H1 (cell line): ENCODE measurements around the gene CYP1B1. TPM values are rescaled to one million over a fixed set of nuclear protein-coding genes. Genes with fewer than 3 reads are reported as not detected.

Source experiments
- CTCF ChIA-PET: fragments of 300-600 bp; sonication (Branson Sonifier 250); formaldehyde crosslinking; loops from one replicate; lab custom pipeline; 2021; ENCODE audit not compliant: partially characterized antibody; lab: Charles Lee
- POLR2A ChIA-PET: fragments of 300-600 bp; sonication (Branson Sonifier 250); formaldehyde crosslinking; loops from one replicate; lab custom pipeline; 2021; ENCODE audit warnings: inconsistent platforms; ENCODE audit not compliant: partially characterized antibody; lab: Charles Lee
- DNase-seq, 2 experiments: peaks; one replicate each; pipeline versions ENCODE4 v3.0.0 to v3.0.0-alpha.2; 2010 to 2022; ENCODE audit warnings: low spot score in 2 of 2, low read depth in 1 of 2, mixed read lengths in 1 of 2
- FAIRE-seq: peaks from 2 replicates; lab custom pipeline; 2011; peaks lifted over from hg19 to GRCh38; lab: Jason Lieb, UNC
- H2AFZ ChIP-seq: 2 replicates; pipeline ENCODE4 v1.8.1; 2012; ENCODE audit warnings: low read length, inconsistent platforms
- H2AK5ac ChIP-seq: 2 replicates; pipeline ENCODE4 v1.6.1; 2013; ENCODE audit warnings: low read depth, low read length
- H2BK120ac ChIP-seq: replicated peaks from 2 replicates; pipeline ENCODE3; 2013; ENCODE audit warnings: low read depth, low read length, inconsistent platforms
- H2BK12ac ChIP-seq: 2 replicates; pipeline ENCODE4 v1.6.1; 2013; ENCODE audit warnings: low read depth, low read length
- H2BK15ac ChIP-seq: 2 replicates; pipeline ENCODE4 v1.6.1; 2013; ENCODE audit warnings: low read length
- H2BK20ac ChIP-seq: 2 replicates; pipeline ENCODE4 v1.6.1; 2013; ENCODE audit warnings: low read length
- H2BK5ac ChIP-seq: 2 replicates; pipeline ENCODE4 v1.6.1; 2013; ENCODE audit warnings: low read depth, low read length
- H3K14ac ChIP-seq: 2 replicates; pipeline ENCODE4 v1.6.1; 2013; ENCODE audit warnings: inconsistent platforms; ENCODE audit not compliant: insufficient read length
- H3K18ac ChIP-seq: 2 replicates; pipeline ENCODE4 v1.6.1; 2013; ENCODE audit warnings: low read length; ENCODE audit errors: extremely low read depth
- H3K23ac ChIP-seq: 2 replicates; pipeline ENCODE4 v1.6.1; 2013; ENCODE audit warnings: inconsistent platforms; ENCODE audit not compliant: insufficient read length
- H3K23me2 ChIP-seq: 2 replicates; pipeline ENCODE4 v1.6.1; 2013; ENCODE audit warnings: low read depth, low read length
- H3K27ac ChIP-seq: 2 replicates; pipeline ENCODE4 v1.6.1; 2011; ENCODE audit warnings: low read depth, low read length, inconsistent platforms
- H3K27me3 ChIP-seq, 4 experiments: replicated peaks in 1 of 4; 1 replicate in 1 of 4; 2 replicates in 3 of 4; pipeline versions ENCODE4 v1.6.1 to v1.8.1; 2011 to 2013; ENCODE audit warnings: low read length in 3 of 4, mild to moderate bottlenecking in 3 of 4, inconsistent platforms in 2 of 4, mixed read lengths in 2 of 4, moderate library complexity in 1 of 4; ENCODE audit not compliant: control insufficient read depth in 3 of 4, insufficient read depth in 3 of 4; ENCODE audit errors: extremely low read depth in 1 of 4
- H3K36me3 ChIP-seq, 4 experiments: 2 replicates each; pipeline versions ENCODE4 v1.6.1 to v1.8.1; 2011 to 2013; ENCODE audit warnings: mild to moderate bottlenecking in 4 of 4, low read length in 3 of 4, moderate library complexity in 2 of 4, control low read depth in 1 of 4, inconsistent platforms in 1 of 4; ENCODE audit not compliant: insufficient read depth in 4 of 4, control insufficient read depth in 2 of 4
- H3K4ac ChIP-seq: replicated peaks from 2 replicates; pipeline ENCODE3; 2013; ENCODE audit warnings: low read length, low read depth, mixed read lengths, inconsistent platforms; ENCODE audit not compliant: insufficient read length
- H3K4me1 ChIP-seq, 4 experiments: replicated peaks in 1 of 4; 1 replicate in 1 of 4; 2 replicates in 3 of 4; pipeline versions ENCODE4 v1.6.1 to v1.8.1; 2011 to 2013; ENCODE audit warnings: low read length in 3 of 4, inconsistent platforms in 2 of 4, mixed read lengths in 1 of 4; ENCODE audit not compliant: insufficient read depth in 4 of 4, control insufficient read depth in 3 of 4
- H3K4me2 ChIP-seq, 2 experiments: 2 replicates each; pipeline versions ENCODE4 v1.6.1 to v1.8.1; 2011 to 2013; ENCODE audit warnings: low read depth in 2 of 2, low read length in 2 of 2, control low read depth in 1 of 2, inconsistent platforms in 1 of 2, mild to moderate bottlenecking in 1 of 2; ENCODE audit not compliant: insufficient read depth in 1 of 2
- H3K4me3 ChIP-seq, 4 experiments: fragments of 200-600, 300-600 bp in 1 of 4; sonication (generic), shearing (Covaris generic), sonication (Bioruptor Twin) in 1 of 4; 2 replicates each; pipeline versions ENCODE4 v1.5.1 to v1.8.1; 2011 to 2016; ENCODE audit warnings: low read length in 4 of 4, low read depth in 3 of 4, control low read depth in 2 of 4, inconsistent platforms in 2 of 4, mild to moderate bottlenecking in 2 of 4, mixed read lengths in 1 of 4, moderate library complexity in 1 of 4; ENCODE audit not compliant: insufficient read depth in 2 of 4; ENCODE audit errors: extremely low read depth in 1 of 4
- H3K56ac ChIP-seq: replicated peaks from 2 replicates; pipeline ENCODE3; 2013; ENCODE audit warnings: low read depth, mild to moderate bottlenecking, mixed read lengths, low read length, inconsistent platforms; ENCODE audit not compliant: insufficient read length
- H3K79me1 ChIP-seq: 2 replicates; pipeline ENCODE4 v1.6.1; 2013; ENCODE audit warnings: low read depth, low read length, control low read depth
- H3K79me2 ChIP-seq, 2 experiments: 2 replicates each; pipeline versions ENCODE4 v1.6.1 to v1.8.1; 2012 to 2013; ENCODE audit warnings: low read length in 2 of 2, mild to moderate bottlenecking in 2 of 2, inconsistent platforms in 1 of 2; ENCODE audit not compliant: insufficient read depth in 2 of 2, control insufficient read depth in 1 of 2
- H3K9ac ChIP-seq, 4 experiments: replicated peaks in 1 of 4; 1 replicate in 1 of 4; 2 replicates in 3 of 4; pipeline versions ENCODE4 v1.6.1 to v1.8.1; 2011 to 2013; ENCODE audit warnings: low read depth in 3 of 4, low read length in 3 of 4, control low read depth in 2 of 4, mild to moderate bottlenecking in 2 of 4, moderate library complexity in 2 of 4, inconsistent platforms in 1 of 4; ENCODE audit errors: extremely low read depth in 1 of 4
- H3K9me3 ChIP-seq, 2 experiments: 2 replicates each; pipeline versions ENCODE4 v1.6.1 to v1.8.1; 2012 to 2013; ENCODE audit warnings: mild to moderate bottlenecking in 2 of 2, moderate library complexity in 2 of 2, control low read depth in 1 of 2, inconsistent platforms in 1 of 2, low read depth in 1 of 2, low read length in 1 of 2, mixed read lengths in 1 of 2; ENCODE audit not compliant: insufficient read depth in 2 of 2
- H4K20me1 ChIP-seq, 2 experiments: replicated peaks in 1 of 2; 2 replicates each; pipeline versions ENCODE3 to v1.8.1; 2011 to 2013; ENCODE audit warnings: inconsistent platforms in 2 of 2, low read length in 2 of 2, mild to moderate bottlenecking in 1 of 2; ENCODE audit not compliant: insufficient read depth in 2 of 2, control insufficient read depth in 1 of 2
- H4K5ac ChIP-seq: 2 replicates; pipeline ENCODE4 v1.6.1; 2013; ENCODE audit warnings: low read length, low read depth, mixed read lengths, inconsistent platforms; ENCODE audit not compliant: insufficient read length
- H4K8ac ChIP-seq: 2 replicates; pipeline ENCODE4 v1.8.0; 2013; ENCODE audit warnings: mild to moderate bottlenecking, moderate library complexity, low read length, inconsistent platforms; ENCODE audit not compliant: insufficient read depth; ENCODE audit errors: extremely low read depth
- H4K91ac ChIP-seq: replicated peaks from 2 replicates; pipeline ENCODE3; 2013; ENCODE audit warnings: low read length, mixed read lengths, inconsistent platforms; ENCODE audit not compliant: insufficient read length
- CBX8 ChIP-seq: fragments of 300-800, 300-1000 bp; sonication (generic); IDR thresholded peaks from 2 replicates; pipeline ENCODE4 v1.7.1; 2016; ENCODE audit warnings: low read depth, low read length, borderline replicate concordance
- CEBPB ChIP-seq: IDR thresholded peaks from 2 replicates; pipeline ENCODE4 v1.6.1; 2012; ENCODE audit warnings: low read depth, low read length
- CREB1 ChIP-seq: IDR thresholded peaks from 2 replicates; pipeline ENCODE4 v1.6.1; 2012; ENCODE audit warnings: inconsistent platforms
- EGR1 ChIP-seq: IDR thresholded peaks from 2 replicates; pipeline ENCODE4 v1.6.1; 2011; ENCODE audit warnings: low read depth, low read length, borderline replicate concordance
- EP300 ChIP-seq, 2 experiments: IDR thresholded peaks; 1 replicate in 1 of 2; 2 replicates in 1 of 2; pipeline ENCODE4 v1.6.1; 2011 to 2012; ENCODE audit warnings: low read depth in 2 of 2, low read length in 2 of 2, mild to moderate bottlenecking in 2 of 2, borderline replicate concordance in 1 of 2, inconsistent platforms in 1 of 2, moderate library complexity in 1 of 2
- KDM4A ChIP-seq: IDR thresholded peaks from one replicate; pipeline ENCODE4 v1.7.1; 2012; ENCODE audit warnings: low read depth, mild to moderate bottlenecking, moderate library complexity, low read length, inconsistent platforms; ENCODE audit not compliant: severe bottlenecking
- KDM5A ChIP-seq: fragments of 200-600 bp; IDR thresholded peaks from 2 replicates; pipeline ENCODE4 v1.7.1; 2012; ENCODE audit warnings: mild to moderate bottlenecking, low read length, inconsistent platforms, mixed read lengths
- ZNF274 ChIP-seq: IDR thresholded peaks from 2 replicates; pipeline ENCODE4 v1.7.0; 2012; ENCODE audit warnings: low read length, borderline replicate concordance; ENCODE audit errors: extremely low read depth
- WGBS, 2 experiments: shearing (Covaris generic) in 1 of 2; methylation state at CpG; one replicate each; pipeline versions ENCODE4 v1.1.6 to v1.1.7; 2013 to 2015; ENCODE audit warnings: low lambda C conversion rate in 2 of 2, mixed read lengths in 2 of 2, inconsistent platforms in 1 of 2, low coverage in 1 of 2, missing lambda C conversion rate in 1 of 2; ENCODE audit not compliant: insufficient replicate concordance in 2 of 2, insufficient coverage in 1 of 2, insufficient read length in 1 of 2; ENCODE audit errors: extremely low coverage in 1 of 2, missing lambda C conversion rate in 1 of 2; 5-methylcytosine and 5-hydroxymethylcytosine counted together
- polyA plus RNA-seq, 7 experiments: library from polyadenylated mRNA; depleted of rRNA in 3 of 7; stranded (reverse) in 5 of 7; unstranded in 2 of 7; fragments of >200 nt in 5 of 7; fragments of 200-250 nt in 2 of 7; gene quantifications; 1 replicate in 5 of 7; 2 replicates in 1 of 7; 4 replicates in 1 of 7; pipeline versions ENCODE4 v1.2.1 to v1.2.3, GENCODE V29; 2011 to 2013; ENCODE audit warnings: missing spikeins in 2 of 7, mixed read lengths in 2 of 7
- total RNA-seq: library from RNA; stranded (reverse); fragmentation: NEBNext Ultra II Directional; extraction: Animal tissue kit (Norgen Biotek cat#: 25700); gene quantifications from 2 replicates; pipeline ENCODE4 v1.2.1, GENCODE V29; 2021
- TF ChIP-seq, protein P1 (sequence below): IDR thresholded peaks from 2 replicates; pipeline ENCODE4 v1.6.1; 2012; ENCODE audit warnings: inconsistent platforms
- TF ChIP-seq, protein P2 (sequence below): IDR thresholded peaks from 2 replicates; pipeline ENCODE4 v1.6.1; 2012; ENCODE audit warnings: inconsistent platforms

CYP1B1 gene
- total and polyA plus RNA-seq, 2 of the 8 experiments (the other 6 are each of a cell fraction or from before 2014, with no cell fraction given): 1.3 to 5.7 TPM

DNA sequence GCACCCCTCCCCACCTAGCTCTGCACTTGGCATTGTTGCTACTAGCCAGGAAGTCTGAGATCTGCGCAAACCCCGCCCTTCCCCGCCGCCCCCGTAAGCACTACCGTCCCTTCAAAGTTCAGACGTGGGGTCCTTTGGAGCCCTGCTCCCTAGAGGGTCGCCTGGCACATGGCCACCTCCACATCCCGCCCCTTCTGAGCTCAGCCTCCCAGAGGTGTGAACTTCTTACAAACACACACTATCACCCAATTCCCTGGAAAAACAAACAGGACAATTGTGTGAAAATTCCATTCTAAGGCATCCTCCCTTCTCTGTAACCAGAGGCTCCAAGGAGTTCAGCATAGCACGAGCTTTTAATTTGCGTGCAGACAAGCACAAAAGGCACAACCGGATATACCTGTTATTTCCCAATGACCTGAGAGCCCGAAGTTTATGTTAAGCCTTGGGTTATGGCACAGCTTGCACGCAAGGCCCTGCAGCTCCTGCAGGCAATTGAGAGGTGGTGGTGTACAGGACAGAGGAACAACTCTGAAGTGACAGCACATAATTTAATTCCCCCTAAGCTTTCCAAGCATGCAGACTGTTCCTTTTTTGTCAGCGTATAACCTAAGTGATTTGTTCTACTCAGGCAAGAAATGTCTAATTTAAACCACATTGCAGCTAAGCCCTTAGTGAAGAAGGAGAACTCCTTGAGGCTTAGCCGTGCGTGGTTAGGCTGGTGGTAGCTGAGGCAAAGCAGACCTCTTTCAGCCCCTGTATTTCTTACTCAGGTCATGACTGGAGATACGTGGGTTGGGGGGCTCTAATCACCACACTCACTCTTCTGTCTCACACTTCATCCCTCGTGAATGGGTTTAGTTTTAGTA, 20.3 kb upstream of the CYP1B1 start:
- 65% methylated on average over 19 of the region's 19 CpGs; no CpG with 5 or more reads in 1 of the 2 experiments for WGBS, 2 experiments
- peak overlapping the region; percentile 75 for H2AK5ac ChIP-seq
- FAIRE-seq: no peak
- no peaks in the 10 kb centered on the region for H3K9me3 ChIP-seq
- peak overlapping the region in 1 of 2 experiments; percentile 41; a peak in 2 of 4 replicates for H3K4me2 ChIP-seq
- no peak overlapping the region for H3K4ac ChIP-seq
- no peak for DNase-seq
- peaks cover 4% of the 10 kb centered on the region; the same call in 1 of the 2 replicates for H3K23me2 ChIP-seq
- H2AFZ ChIP-seq: no peak overlapping the region
- H4K8ac ChIP-seq: no peak overlapping the region
- peak overlapping the region; percentile 26; the same call in 1 of the 2 replicates for H2BK5ac ChIP-seq
- H3K56ac ChIP-seq: no peak overlapping the region
- no peak overlapping the region for H3K4me3 ChIP-seq
- CTCF ChIA-PET: interaction anchor here (1.0 to 8.4 kb wide), 6 partner anchors 8 to 25 kb away, joined by 3 to 70 read pairs (median 5); partner anchors contain the start of gene CYP1B1
- H3K18ac ChIP-seq: peak overlapping the region; percentile 67; the same call in 1 of the 2 replicates
- H3K27ac ChIP-seq: no peak overlapping the region
- H4K91ac ChIP-seq: peak overlapping the region; percentile 53
- H3K79me2 ChIP-seq: no peaks in the 10 kb centered on the region
- H4K20me1 ChIP-seq: no peaks in the 10 kb centered on the region
- H3K27me3 ChIP-seq: peaks cover 5 to 39% (median 34%) of the 10 kb centered on the region in 4 experiments
- peak overlapping the region; percentile 77; the same call in 1 of the 2 replicates for H2BK15ac ChIP-seq
- H3K9ac ChIP-seq: no peak overlapping the region
- H4K5ac ChIP-seq: no peak overlapping the region
- H2BK120ac ChIP-seq: no peak overlapping the region
- POLR2A ChIA-PET: interaction anchor here (0.9 to 3.8 kb wide), 5 partner anchors 8 to 19 kb away, joined by 3 to 27 read pairs (median 4); partner anchors contain the start of gene CYP1B1
- peak overlapping the region; percentile 92 for H2BK12ac ChIP-seq
- H3K4me1 ChIP-seq: peaks cover 13 to 34% (median 21%) of the 10 kb centered on the region in 4 experiments
- no peaks in the 10 kb centered on the region for H3K36me3 ChIP-seq
- no peak overlapping the region for H3K14ac ChIP-seq
- peak overlapping the region; percentile 75 for H2BK20ac ChIP-seq
- H3K79me1 ChIP-seq: no peaks in the 10 kb centered on the region
- no peak overlapping the region for H3K23ac ChIP-seq
- TF ChIP-seq KDM4A (no peak), KDM5A (no peak), CEBPB (0 out of 2 replicates have a peak, but pooled peaks have one; percentile 28), CBX8 (no peak), EGR1 (no peak), ZNF274 (no peak), CREB1 (no peak), EP300 (IDR thresholded peaks at IDR 0.05; ENCODE audit: borderline replicate concordance in 1 of 2, low read depth in 2 of 2, low read length in 2 of 2) (no peak)
- TF ChIP-seq, protein P1, sequence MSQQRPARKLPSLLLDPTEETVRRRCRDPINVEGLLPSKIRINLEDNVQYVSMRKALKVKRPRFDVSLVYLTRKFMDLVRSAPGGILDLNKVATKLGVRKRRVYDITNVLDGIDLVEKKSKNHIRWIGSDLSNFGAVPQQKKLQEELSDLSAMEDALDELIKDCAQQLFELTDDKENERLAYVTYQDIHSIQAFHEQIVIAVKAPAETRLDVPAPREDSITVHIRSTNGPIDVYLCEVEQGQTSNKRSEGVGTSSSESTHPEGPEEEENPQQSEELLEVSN: peak; percentile 97
- TF ChIP-seq, protein P2, sequence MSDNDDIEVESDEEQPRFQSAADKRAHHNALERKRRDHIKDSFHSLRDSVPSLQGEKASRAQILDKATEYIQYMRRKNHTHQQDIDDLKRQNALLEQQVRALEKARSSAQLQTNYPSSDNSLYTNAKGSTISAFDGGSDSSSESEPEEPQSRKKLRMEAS: peak; percentile 92
